ENCODE results near the gene UNC5CL. TPM values are rescaled to one million over a fixed set of nuclear protein-coding genes. Genes with fewer than 3 reads are reported as not detected.

The UNC5CL gene
- total RNA-seq, 1 experiment from 2014 or later: 4.5 TPM

DNA sequence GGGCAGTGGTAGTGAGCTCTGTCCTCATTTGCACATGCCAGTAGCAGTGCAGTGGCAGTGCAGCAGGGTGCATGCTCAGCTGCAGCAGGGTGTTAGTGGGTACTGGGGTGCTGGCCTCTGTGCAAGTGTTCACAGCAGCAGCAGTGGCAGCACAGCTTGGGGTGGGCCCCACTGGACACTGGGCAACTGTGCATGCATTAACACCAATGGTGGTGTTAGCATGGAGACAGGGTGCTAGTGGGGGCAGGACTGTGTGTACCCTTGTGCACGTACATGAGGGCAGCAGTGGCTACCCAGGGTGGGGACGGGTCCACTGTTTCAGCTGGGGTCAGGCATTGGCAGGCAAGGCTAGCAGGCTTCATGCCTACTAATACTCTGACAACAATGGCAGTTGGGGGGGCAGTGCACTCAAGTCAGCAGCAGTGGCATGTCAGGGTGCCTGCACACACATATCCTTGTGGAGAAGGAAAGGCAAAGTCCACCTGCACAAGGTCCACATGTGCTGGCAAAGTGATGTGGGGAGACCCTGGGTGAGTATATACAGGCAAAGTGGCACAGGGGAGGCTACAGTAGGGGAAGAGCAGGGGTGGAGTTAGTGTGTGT lies 60.2 kb downstream of the UNC5CL start:
- Mint-ChIP-seq H3K27me3 (ENCODE audit: low read depth) (peaks cover 33% of the 10 kb centered on the region), H3K9me3 (peaks cover 8% of the 10 kb centered on the region), H3K36me3 (no peaks in the 10 kb centered on the region), H3K27ac (no peak overlapping the region), H3K4me3 (no peak overlapping the region), H3K4me1 (peaks cover 25% of the 10 kb centered on the region)
- ATAC-seq: no peak
- TF ChIP-seq, protein P1, sequence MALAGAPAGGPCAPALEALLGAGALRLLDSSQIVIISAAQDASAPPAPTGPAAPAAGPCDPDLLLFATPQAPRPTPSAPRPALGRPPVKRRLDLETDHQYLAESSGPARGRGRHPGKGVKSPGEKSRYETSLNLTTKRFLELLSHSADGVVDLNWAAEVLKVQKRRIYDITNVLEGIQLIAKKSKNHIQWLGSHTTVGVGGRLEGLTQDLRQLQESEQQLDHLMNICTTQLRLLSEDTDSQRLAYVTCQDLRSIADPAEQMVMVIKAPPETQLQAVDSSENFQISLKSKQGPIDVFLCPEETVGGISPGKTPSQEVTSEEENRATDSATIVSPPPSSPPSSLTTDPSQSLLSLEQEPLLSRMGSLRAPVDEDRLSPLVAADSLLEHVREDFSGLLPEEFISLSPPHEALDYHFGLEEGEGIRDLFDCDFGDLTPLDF (CRISPR knock-in tag; IDR thresholded peaks at IDR 0.05): no peak
- TF ChIP-seq FOXJ3 (CRISPR knock-in tag; IDR thresholded peaks at IDR 0.05; ENCODE audit: borderline replicate concordance) (no peak), SMAD4 (CRISPR knock-in tag; IDR thresholded peaks at IDR 0.05) (no peak)
- TF ChIP-seq, protein P2, sequence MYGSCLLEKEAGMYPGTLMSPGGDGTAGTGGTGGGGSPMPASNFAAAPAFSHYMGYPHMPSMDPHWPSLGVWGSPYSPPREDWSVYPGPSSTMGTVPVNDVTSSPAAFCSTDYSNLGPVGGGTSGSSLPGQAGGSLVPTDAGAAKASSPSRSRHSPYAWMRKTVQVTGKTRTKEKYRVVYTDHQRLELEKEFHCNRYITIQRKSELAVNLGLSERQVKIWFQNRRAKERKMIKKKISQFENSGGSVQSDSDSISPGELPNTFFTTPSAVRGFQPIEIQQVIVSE (CRISPR knock-in tag; IDR thresholded peaks at IDR 0.05; ENCODE audit: borderline replicate concordance): no peak
- ChIA-PET CTCF (interaction anchor here (0.6 to 1.0 kb wide), 2 partner anchors 20 to 531 kb away, joined by 3 to 4 read pairs; no protein-coding TSS in a partner anchor), POLR2A (no interaction called here)
- no peak for DNase-seq (ENCODE audit: low spot score)

DNA sequence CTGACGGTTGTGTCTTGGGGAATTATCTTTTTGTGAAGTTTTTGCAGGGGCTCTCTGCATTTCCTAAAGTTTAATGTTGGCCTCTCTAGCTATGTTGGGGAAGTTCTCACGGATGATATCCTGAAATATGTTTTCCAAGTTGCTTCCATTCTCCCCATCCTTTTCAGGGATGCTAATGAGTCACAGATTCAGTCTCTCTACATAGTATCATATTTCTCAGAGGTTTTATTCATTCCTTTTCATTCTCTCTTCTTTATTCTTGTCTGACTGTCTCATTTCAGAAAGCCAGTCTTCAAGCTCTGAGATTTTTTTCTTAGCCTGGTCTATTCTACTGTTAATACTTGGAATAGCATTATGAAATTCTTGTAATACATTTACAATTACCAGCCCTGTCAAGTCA lies 61.3 kb downstream of the UNC5CL start:
- Mint-ChIP-seq H3K9me3 (peaks cover 8% of the 10 kb centered on the region), H3K4me3 (no peak overlapping the region), H3K36me3 (no peaks in the 10 kb centered on the region; the same call in 1 of the 2 replicates), H3K27me3 (ENCODE audit: low read depth) (peaks cover 40% of the 10 kb centered on the region), H3K4me1 (peaks cover 21% of the 10 kb centered on the region), H3K27ac (no peak overlapping the region)
- POLR2A ChIA-PET: no interaction called here
- no peak for TF ChIP-seq ZNF423 (CRISPR knock-in tag; IDR thresholded peaks at IDR 0.05)
- TF ChIP-seq, protein P3, sequence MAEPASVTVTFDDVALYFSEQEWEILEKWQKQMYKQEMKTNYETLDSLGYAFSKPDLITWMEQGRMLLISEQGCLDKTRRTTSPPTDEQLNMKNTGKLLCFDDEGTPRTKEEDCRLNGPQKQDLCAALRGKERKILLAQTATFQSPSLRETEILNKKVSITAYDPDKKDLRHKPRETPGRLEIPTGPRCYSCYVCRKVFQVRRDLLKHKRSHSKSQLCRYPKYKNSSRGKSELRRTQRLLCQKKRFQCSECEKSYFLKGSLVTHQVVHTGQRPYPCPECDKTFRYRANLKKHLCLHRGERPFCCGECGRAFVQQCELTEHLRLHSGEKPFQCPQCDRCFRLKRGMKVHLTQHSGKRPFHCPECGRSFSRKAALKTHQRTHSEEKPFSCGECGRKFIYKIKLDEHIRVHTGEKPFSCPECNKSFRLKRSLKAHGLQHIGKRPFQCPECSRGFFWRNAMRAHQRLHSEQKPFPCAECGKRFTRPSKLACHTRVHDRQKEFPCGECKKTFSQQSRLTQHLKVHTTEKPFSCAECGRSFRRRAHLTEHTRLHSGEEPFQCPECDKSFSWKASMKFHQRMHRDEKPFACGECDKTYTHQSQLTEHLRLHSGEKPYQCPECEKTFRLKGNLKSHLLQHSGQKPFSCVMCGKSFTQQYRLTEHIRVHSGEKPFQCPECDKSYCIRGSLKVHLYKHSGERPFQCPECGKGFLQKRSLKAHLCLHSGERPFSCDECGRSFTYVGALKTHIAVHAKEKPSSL (CRISPR knock-in tag; conservative IDR thresholded peaks at IDR 0.05): no peak
- no peak for TF ChIP-seq NR2C2 (CRISPR knock-in tag; IDR thresholded peaks at IDR 0.05)
- TF ChIP-seq, protein P4, sequence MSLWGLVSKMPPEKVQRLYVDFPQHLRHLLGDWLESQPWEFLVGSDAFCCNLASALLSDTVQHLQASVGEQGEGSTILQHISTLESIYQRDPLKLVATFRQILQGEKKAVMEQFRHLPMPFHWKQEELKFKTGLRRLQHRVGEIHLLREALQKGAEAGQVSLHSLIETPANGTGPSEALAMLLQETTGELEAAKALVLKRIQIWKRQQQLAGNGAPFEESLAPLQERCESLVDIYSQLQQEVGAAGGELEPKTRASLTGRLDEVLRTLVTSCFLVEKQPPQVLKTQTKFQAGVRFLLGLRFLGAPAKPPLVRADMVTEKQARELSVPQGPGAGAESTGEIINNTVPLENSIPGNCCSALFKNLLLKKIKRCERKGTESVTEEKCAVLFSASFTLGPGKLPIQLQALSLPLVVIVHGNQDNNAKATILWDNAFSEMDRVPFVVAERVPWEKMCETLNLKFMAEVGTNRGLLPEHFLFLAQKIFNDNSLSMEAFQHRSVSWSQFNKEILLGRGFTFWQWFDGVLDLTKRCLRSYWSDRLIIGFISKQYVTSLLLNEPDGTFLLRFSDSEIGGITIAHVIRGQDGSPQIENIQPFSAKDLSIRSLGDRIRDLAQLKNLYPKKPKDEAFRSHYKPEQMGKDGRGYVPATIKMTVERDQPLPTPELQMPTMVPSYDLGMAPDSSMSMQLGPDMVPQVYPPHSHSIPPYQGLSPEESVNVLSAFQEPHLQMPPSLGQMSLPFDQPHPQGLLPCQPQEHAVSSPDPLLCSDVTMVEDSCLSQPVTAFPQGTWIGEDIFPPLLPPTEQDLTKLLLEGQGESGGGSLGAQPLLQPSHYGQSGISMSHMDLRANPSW (CRISPR knock-in tag; conservative IDR thresholded peaks at IDR 0.05; ENCODE audit: low read depth): no peak
- TF ChIP-seq, protein P5, sequence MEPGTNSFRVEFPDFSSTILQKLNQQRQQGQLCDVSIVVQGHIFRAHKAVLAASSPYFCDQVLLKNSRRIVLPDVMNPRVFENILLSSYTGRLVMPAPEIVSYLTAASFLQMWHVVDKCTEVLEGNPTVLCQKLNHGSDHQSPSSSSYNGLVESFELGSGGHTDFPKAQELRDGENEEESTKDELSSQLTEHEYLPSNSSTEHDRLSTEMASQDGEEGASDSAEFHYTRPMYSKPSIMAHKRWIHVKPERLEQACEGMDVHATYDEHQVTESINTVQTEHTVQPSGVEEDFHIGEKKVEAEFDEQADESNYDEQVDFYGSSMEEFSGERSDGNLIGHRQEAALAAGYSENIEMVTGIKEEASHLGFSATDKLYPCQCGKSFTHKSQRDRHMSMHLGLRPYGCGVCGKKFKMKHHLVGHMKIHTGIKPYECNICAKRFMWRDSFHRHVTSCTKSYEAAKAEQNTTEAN (CRISPR knock-in tag; IDR thresholded peaks at IDR 0.05): no peak
- TF ChIP-seq ZNF263 (CRISPR knock-in tag; IDR thresholded peaks at IDR 0.05; ENCODE audit: low read depth): no peak
- TF ChIP-seq, protein P6, sequence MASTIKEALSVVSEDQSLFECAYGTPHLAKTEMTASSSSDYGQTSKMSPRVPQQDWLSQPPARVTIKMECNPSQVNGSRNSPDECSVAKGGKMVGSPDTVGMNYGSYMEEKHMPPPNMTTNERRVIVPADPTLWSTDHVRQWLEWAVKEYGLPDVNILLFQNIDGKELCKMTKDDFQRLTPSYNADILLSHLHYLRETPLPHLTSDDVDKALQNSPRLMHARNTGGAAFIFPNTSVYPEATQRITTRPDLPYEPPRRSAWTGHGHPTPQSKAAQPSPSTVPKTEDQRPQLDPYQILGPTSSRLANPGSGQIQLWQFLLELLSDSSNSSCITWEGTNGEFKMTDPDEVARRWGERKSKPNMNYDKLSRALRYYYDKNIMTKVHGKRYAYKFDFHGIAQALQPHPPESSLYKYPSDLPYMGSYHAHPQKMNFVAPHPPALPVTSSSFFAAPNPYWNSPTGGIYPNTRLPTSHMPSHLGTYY (CRISPR knock-in tag; IDR thresholded peaks at IDR 0.05): no peak
- TF ChIP-seq TEAD4 (CRISPR knock-in tag; IDR thresholded peaks at IDR 0.05): no peak
- TF ChIP-seq SMAD4 (CRISPR knock-in tag; IDR thresholded peaks at IDR 0.05): no peak
- no peak for TF ChIP-seq ETV6 (CRISPR knock-in tag; IDR thresholded peaks at IDR 0.05)
- TF ChIP-seq, protein P7, sequence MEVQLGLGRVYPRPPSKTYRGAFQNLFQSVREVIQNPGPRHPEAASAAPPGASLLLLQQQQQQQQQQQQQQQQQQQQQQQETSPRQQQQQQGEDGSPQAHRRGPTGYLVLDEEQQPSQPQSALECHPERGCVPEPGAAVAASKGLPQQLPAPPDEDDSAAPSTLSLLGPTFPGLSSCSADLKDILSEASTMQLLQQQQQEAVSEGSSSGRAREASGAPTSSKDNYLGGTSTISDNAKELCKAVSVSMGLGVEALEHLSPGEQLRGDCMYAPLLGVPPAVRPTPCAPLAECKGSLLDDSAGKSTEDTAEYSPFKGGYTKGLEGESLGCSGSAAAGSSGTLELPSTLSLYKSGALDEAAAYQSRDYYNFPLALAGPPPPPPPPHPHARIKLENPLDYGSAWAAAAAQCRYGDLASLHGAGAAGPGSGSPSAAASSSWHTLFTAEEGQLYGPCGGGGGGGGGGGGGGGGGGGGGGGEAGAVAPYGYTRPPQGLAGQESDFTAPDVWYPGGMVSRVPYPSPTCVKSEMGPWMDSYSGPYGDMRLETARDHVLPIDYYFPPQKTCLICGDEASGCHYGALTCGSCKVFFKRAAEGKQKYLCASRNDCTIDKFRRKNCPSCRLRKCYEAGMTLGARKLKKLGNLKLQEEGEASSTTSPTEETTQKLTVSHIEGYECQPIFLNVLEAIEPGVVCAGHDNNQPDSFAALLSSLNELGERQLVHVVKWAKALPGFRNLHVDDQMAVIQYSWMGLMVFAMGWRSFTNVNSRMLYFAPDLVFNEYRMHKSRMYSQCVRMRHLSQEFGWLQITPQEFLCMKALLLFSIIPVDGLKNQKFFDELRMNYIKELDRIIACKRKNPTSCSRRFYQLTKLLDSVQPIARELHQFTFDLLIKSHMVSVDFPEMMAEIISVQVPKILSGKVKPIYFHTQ (CRISPR knock-in tag; IDR thresholded peaks at IDR 0.05): no peak
- TF ChIP-seq, protein P8, sequence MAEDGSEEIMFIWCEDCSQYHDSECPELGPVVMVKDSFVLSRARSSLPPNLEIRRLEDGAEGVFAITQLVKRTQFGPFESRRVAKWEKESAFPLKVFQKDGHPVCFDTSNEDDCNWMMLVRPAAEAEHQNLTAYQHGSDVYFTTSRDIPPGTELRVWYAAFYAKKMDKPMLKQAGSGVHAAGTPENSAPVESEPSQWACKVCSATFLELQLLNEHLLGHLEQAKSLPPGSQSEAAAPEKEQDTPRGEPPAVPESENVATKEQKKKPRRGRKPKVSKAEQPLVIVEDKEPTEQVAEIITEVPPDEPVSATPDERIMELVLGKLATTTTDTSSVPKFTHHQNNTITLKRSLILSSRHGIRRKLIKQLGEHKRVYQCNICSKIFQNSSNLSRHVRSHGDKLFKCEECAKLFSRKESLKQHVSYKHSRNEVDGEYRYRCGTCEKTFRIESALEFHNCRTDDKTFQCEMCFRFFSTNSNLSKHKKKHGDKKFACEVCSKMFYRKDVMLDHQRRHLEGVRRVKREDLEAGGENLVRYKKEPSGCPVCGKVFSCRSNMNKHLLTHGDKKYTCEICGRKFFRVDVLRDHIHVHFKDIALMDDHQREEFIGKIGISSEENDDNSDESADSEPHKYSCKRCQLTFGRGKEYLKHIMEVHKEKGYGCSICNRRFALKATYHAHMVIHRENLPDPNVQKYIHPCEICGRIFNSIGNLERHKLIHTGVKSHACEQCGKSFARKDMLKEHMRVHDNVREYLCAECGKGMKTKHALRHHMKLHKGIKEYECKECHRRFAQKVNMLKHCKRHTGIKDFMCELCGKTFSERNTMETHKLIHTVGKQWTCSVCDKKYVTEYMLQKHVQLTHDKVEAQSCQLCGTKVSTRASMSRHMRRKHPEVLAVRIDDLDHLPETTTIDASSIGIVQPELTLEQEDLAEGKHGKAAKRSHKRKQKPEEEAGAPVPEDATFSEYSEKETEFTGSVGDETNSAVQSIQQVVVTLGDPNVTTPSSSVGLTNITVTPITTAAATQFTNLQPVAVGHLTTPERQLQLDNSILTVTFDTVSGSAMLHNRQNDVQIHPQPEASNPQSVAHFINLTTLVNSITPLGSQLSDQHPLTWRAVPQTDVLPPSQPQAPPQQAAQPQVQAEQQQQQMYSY (CRISPR knock-in tag; IDR thresholded peaks at IDR 0.05): no peak
- TF ChIP-seq TEAD1 (CRISPR knock-in tag; IDR thresholded peaks at IDR 0.05): no peak
- CTCF ChIA-PET: no interaction called here
- ATAC-seq (no peak), DNase-seq (ENCODE audit: low spot score) (no peak)

All from WTC11 (cell line).